Natural killer cell (primary cell): ENCODE results near the gene ENPP7. TPM values are rescaled to one million over a fixed set of nuclear protein-coding genes. Genes with fewer than 3 reads are reported as not detected.

ENCODE experiments used
- ATAC-seq, 3 donors: fragments of 150-1000 bp in 2 of 3; fragments of 200-7000 bp in 1 of 3; cut with Tn5 transposase; 1 replicate in 1 of 3; 2 replicates in 2 of 3; pipeline ENCODE4 v1.10.0; 2021; ENCODE audit warnings: mild to moderate bottlenecking in 2 of 3, moderate library complexity in 2 of 3
- DNase-seq, 2 donors: peaks; one replicate each; pipeline versions ENCODE4 v3.0.0 to v3.0.0-alpha.2; 2013 to 2021; ENCODE audit warnings: mixed read lengths in 1 of 2
- H3K27ac ChIP-seq: one replicate; pipeline ENCODE4 v1.5.1; 2013; ENCODE audit warnings: mild to moderate bottlenecking, low read length
- H3K27me3 ChIP-seq: one replicate; pipeline ENCODE4 v1.6.1; 2013; ENCODE audit warnings: low read length; ENCODE audit not compliant: control insufficient read depth, insufficient read depth
- H3K36me3 ChIP-seq: one replicate; pipeline ENCODE4 v1.6.1; 2013; ENCODE audit warnings: low read length; ENCODE audit not compliant: control insufficient read depth, insufficient read depth
- H3K4me1 ChIP-seq: one replicate; pipeline ENCODE4 v1.6.1; 2013; ENCODE audit warnings: low read length; ENCODE audit not compliant: control insufficient read depth, insufficient read depth
- H3K4me3 ChIP-seq: one replicate; pipeline ENCODE4 v1.5.1; 2013; ENCODE audit warnings: low read length
- H3K9me3 ChIP-seq: one replicate; pipeline ENCODE4 v1.6.1; 2013; ENCODE audit warnings: low read length; ENCODE audit not compliant: control insufficient read depth, insufficient read depth
- H3K27ac Mint-ChIP-seq, 2 donors: one replicate each; pipeline ENCODE4 v1.8.0; 2022; ENCODE audit warnings: mild to moderate bottlenecking in 2 of 2, mixed read lengths in 2 of 2, moderate library complexity in 1 of 2
- H3K27me3 Mint-ChIP-seq, 2 donors: one replicate each; pipeline ENCODE4 v1.8.0; 2022; ENCODE audit warnings: low read depth in 2 of 2, mixed read lengths in 2 of 2
- H3K36me3 Mint-ChIP-seq: one replicate; pipeline ENCODE4 v1.8.0; 2022; ENCODE audit warnings: mixed read lengths
- H3K4me1 Mint-ChIP-seq, 2 donors: one replicate each; pipeline ENCODE4 v1.8.0; 2022; ENCODE audit warnings: mixed read lengths in 2 of 2
- H3K4me3 Mint-ChIP-seq: one replicate; pipeline ENCODE4 v1.8.0; 2022; ENCODE audit warnings: mild to moderate bottlenecking, moderate library complexity, mixed read lengths
- H3K9me3 Mint-ChIP-seq, 2 donors: one replicate each; pipeline ENCODE4 v1.8.0; 2022; ENCODE audit warnings: mixed read lengths in 2 of 2
- WGBS: methylation state at CpG from one replicate; pipeline ENCODE4 v1.1.7; 2013; ENCODE audit warnings: missing lambda C conversion rate; ENCODE audit not compliant: insufficient coverage; 5-methylcytosine and 5-hydroxymethylcytosine counted together
- intact Hi-C: fragments of 100-400 bp; cut with micrococcal nuclease; formaldehyde crosslinking; loops from one replicate; pipeline ENCODE4 v1.14.2; 2022
- total RNA-seq, 4 donors: library from RNA; stranded (reverse); fragments of 120-200 nt in 1 of 4; gene quantifications; one replicate each; pipeline versions ENCODE4 v1.2.3 to v1.2.4, GENCODE V29; 2013 to 2022
- TF ChIP-seq, protein P1 (sequence below): fragments of 200-600 bp; IDR thresholded peaks from one replicate; pipeline ENCODE4 v1.8.0; 2022; ENCODE audit warnings: antibody characterized with exemption

The ENPP7 gene
- total RNA-seq, 3 donors from 2014 or later (not counting 1 experiment from before 2014, with no cell fraction given) = 0.95 TPM; not detected in 2

DNA sequence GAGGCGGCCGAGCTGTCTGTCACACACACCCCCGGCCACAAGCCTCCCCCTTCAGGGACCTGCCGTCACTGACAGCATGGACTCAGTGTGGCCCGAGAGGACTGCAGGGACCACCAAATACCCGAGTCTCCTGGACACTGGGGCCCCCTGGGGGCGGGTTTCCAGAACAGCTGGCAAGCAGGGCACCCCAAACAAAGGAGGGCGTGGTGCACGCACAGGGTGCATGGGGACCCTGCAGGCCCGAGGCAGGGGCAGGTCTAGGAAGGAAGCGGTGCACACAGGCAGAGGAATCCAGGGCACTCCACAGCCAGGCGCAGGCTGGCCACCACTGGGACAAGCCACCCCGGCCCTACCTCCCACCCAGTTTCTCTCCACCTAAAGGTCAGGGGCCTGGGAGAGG lies 28.7 kb upstream of the ENPP7 start:
- Mint-ChIP-seq H3K4me1 (no peaks in the 10 kb centered on the region), H3K27ac (no peak overlapping the region), H3K27me3 (peaks cover 3 to 8% of the 10 kb centered on the region in 2 donors), H3K9me3 (no peaks in the 10 kb centered on the region), H3K4me3 (no peak overlapping the region), H3K36me3 (no peaks in the 10 kb centered on the region)
- intact Hi-C loops = no loop called here
- Histone ChIP-seq H3K9me3 (no peaks in the 10 kb centered on the region), H3K4me1 (no peaks in the 10 kb centered on the region), H3K4me3 (no peak overlapping the region), H3K27ac (no peak overlapping the region), H3K36me3 (no peaks in the 10 kb centered on the region), H3K27me3 (no peaks in the 10 kb centered on the region)
- 56% methylated on average over 13 of the region's 13 CpGs for WGBS
- no peak for DNase-seq
- ATAC-seq = no peak
- TF ChIP-seq, protein P1, sequence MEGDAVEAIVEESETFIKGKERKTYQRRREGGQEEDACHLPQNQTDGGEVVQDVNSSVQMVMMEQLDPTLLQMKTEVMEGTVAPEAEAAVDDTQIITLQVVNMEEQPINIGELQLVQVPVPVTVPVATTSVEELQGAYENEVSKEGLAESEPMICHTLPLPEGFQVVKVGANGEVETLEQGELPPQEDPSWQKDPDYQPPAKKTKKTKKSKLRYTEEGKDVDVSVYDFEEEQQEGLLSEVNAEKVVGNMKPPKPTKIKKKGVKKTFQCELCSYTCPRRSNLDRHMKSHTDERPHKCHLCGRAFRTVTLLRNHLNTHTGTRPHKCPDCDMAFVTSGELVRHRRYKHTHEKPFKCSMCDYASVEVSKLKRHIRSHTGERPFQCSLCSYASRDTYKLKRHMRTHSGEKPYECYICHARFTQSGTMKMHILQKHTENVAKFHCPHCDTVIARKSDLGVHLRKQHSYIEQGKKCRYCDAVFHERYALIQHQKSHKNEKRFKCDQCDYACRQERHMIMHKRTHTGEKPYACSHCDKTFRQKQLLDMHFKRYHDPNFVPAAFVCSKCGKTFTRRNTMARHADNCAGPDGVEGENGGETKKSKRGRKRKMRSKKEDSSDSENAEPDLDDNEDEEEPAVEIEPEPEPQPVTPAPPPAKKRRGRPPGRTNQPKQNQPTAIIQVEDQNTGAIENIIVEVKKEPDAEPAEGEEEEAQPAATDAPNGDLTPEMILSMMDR = no peak

- H3K36me3 Mint-ChIP-seq = no peaks in the 10 kb centered on the region
- H3K9me3 ChIP-seq = no peaks in the 10 kb centered on the region
- H3K36me3 ChIP-seq = no peaks in the 10 kb centered on the region
- H3K9me3 Mint-ChIP-seq = no peaks in the 10 kb centered on the region
- TF ChIP-seq, protein P1 = no peak
- no peak overlapping the region for H3K4me3 ChIP-seq
- DNase-seq (no peak), ATAC-seq (no peak)
- WGBS = 44% methylated on average over 11 of the region's 12 CpGs
- intact Hi-C loops = no loop called here
- no peaks in the 10 kb centered on the region for H3K4me1 ChIP-seq
- peaks cover 0 to 2% of the 10 kb centered on the region in 2 donors for H3K27me3 Mint-ChIP-seq
- no peaks in the 10 kb centered on the region for H3K4me1 Mint-ChIP-seq
- no peak overlapping the region for H3K27ac ChIP-seq
- no peak overlapping the region for H3K27ac Mint-ChIP-seq
- H3K27me3 ChIP-seq = no peaks in the 10 kb centered on the region
- no peak overlapping the region for H3K4me3 Mint-ChIP-seq
Measured at GRCh38 chr17:79702550-79703236, 28.1 kb upstream of the ENPP7 start.

- WGBS = 78% methylated on average over 9 of the region's 9 CpGs
- H3K4me1 ChIP-seq = peaks cover 7% of the 10 kb centered on the region
- H3K27ac ChIP-seq = no peak overlapping the region
- H3K27ac Mint-ChIP-seq = no peak overlapping the region
- H3K4me3 ChIP-seq = no peak overlapping the region
- no peaks in the 10 kb centered on the region for H3K27me3 Mint-ChIP-seq
- ATAC-seq (no peak), DNase-seq (no peak)
- H3K9me3 Mint-ChIP-seq = no peaks in the 10 kb centered on the region
- intact Hi-C loops = loop anchor here (5.0 kb wide), 1 partner anchor 657 kb away; no protein-coding TSS in a partner anchor
- TF ChIP-seq, protein P1 = no peak
- H3K9me3 ChIP-seq = no peaks in the 10 kb centered on the region
- H3K4me1 Mint-ChIP-seq = peaks cover 0 to 5% of the 10 kb centered on the region in 2 donors
- no peaks in the 10 kb centered on the region for H3K36me3 Mint-ChIP-seq
- H3K36me3 ChIP-seq = no peaks in the 10 kb centered on the region
- no peaks in the 10 kb centered on the region for H3K27me3 ChIP-seq
- H3K4me3 Mint-ChIP-seq = no peak overlapping the region
Measured at GRCh38 chr17:79704691-79705090, 26.1 kb upstream of the ENPP7 start.

GRCh38 chr17:79705674-79706073 lies 25.1 kb upstream of the ENPP7 start:
- H3K9me3 Mint-ChIP-seq = no peaks in the 10 kb centered on the region
- TF ChIP-seq, protein P1 = no peak

More at GRCh38 chr17:79705674-79706073, 25.1 kb upstream of the ENPP7 start:
- Mint-ChIP-seq H3K27me3 (no peaks in the 10 kb centered on the region), H3K27ac (no peak overlapping the region), H3K4me3 (no peak overlapping the region), H3K36me3 (no peaks in the 10 kb centered on the region), H3K4me1 (peaks cover 0 to 5% of the 10 kb centered on the region in 2 donors)
- DNase-seq = no peak
- H3K36me3 ChIP-seq = no peaks in the 10 kb centered on the region
- H3K27me3 ChIP-seq = no peaks in the 10 kb centered on the region
- ATAC-seq = no peak
- H3K4me1 ChIP-seq = peaks cover 7% of the 10 kb centered on the region
- no peak overlapping the region for H3K4me3 ChIP-seq
- no peaks in the 10 kb centered on the region for H3K9me3 ChIP-seq
- no peak overlapping the region for H3K27ac ChIP-seq
- intact Hi-C loops = loop anchor here (5.0 kb wide), 1 partner anchor 658 kb away; no protein-coding TSS in a partner anchor
- 70% methylated on average over 19 of the region's 20 CpGs for WGBS
